ENCODE results near the gene TNPO1.

DNA sequence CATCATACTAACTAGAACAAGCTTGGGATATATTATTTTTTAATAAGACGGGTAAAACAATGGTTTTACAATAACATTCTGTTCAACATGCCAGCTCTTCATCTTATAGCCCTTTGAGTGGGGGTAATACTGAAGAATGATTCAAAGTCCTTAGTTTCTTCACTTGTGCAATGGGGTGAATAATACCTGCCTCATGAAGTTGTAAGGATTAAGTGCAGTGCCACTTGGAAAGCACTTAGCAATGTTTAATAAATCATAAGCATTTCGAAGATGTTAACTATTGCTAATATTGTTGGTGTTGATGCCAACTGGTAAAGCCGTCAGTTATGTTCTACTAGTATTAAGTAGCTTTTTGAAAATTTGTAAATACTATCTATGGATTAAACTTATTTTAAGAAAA lies 38.0 kb downstream of the TNPO1 start:
- TF ChIP-seq EZH2 (IDR thresholded peaks at IDR 0.05; ENCODE audit: borderline replicate concordance, low read length): no peak
- TF ChIP-seq, protein P1, sequence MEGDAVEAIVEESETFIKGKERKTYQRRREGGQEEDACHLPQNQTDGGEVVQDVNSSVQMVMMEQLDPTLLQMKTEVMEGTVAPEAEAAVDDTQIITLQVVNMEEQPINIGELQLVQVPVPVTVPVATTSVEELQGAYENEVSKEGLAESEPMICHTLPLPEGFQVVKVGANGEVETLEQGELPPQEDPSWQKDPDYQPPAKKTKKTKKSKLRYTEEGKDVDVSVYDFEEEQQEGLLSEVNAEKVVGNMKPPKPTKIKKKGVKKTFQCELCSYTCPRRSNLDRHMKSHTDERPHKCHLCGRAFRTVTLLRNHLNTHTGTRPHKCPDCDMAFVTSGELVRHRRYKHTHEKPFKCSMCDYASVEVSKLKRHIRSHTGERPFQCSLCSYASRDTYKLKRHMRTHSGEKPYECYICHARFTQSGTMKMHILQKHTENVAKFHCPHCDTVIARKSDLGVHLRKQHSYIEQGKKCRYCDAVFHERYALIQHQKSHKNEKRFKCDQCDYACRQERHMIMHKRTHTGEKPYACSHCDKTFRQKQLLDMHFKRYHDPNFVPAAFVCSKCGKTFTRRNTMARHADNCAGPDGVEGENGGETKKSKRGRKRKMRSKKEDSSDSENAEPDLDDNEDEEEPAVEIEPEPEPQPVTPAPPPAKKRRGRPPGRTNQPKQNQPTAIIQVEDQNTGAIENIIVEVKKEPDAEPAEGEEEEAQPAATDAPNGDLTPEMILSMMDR (IDR thresholded peaks at IDR 0.05; ENCODE audit: low read length): no peak

Data from OCI-LY1 (cell line).